HG03442 (cell line): ENCODE results near the gene CAPN2.
"Not testable (repeated sequence)": the region's sequence is repeated elsewhere in the genome, so short reads cannot be mapped to it uniquely, and the experiment has no call there.

Experiments used
- ATAC-seq: cut with Tn5 transposase; IDR thresholded peaks from one replicate; pipeline ENCODE4 v1.9.1; 2021; ENCODE audit warnings: mild to moderate bottlenecking, moderate library complexity; ENCODE audit not compliant: unreplicated experiment

Gene CAPN2

GRCh38 chr1:223784541-223784940, 72.2 kb downstream of the CAPN2 start:
- no peak for ATAC-seq

- ATAC-seq = no peak
Observed at GRCh38 chr1:223785808-223786207, 73.5 kb downstream of the CAPN2 start.

GRCh38 chr1:223788746-223789415, 76.5 kb downstream of the CAPN2 start:
- ATAC-seq = no peak

GRCh38 chr1:223792046-223792445, 79.7 kb downstream of the CAPN2 start:
- no peak for ATAC-seq

- no peak for ATAC-seq
Observed at GRCh38 chr1:223793716-223794115, 81.4 kb downstream of the CAPN2 start.

GRCh38 chr1:223794136-223794880, 82.0 kb downstream of the CAPN2 start:
- no peak for ATAC-seq

- ATAC-seq = no peak
Observed at GRCh38 chr1:223796210-223796609, 83.9 kb downstream of the CAPN2 start.

GRCh38 chr1:223802032-223802431, 89.7 kb downstream of the CAPN2 start:
- no peak for ATAC-seq

- ATAC-seq = no peak
Observed at GRCh38 chr1:223802602-223803001, 90.3 kb downstream of the CAPN2 start.

GRCh38 chr1:223803211-223803610, 90.9 kb downstream of the CAPN2 start:
- no peak for ATAC-seq

GRCh38 chr1:223809905-223810304, 97.6 kb downstream of the CAPN2 start:
- not testable (repeated sequence) for ATAC-seq

- ATAC-seq = no peak
Observed at GRCh38 chr1:223810586-223810985, 98.2 kb downstream of the CAPN2 start.

GRCh38 chr1:223811634-223812101, 99.3 kb downstream of the CAPN2 start:
- no peak for ATAC-seq

GRCh38 chr1:223813645-223814044, 101.3 kb downstream of the CAPN2 start:
- no peak for ATAC-seq

- no peak for ATAC-seq
Observed at GRCh38 chr1:223815020-223815853, 102.9 kb downstream of the CAPN2 start.

- no peak for ATAC-seq
Observed at GRCh38 chr1:223815865-223816264, 103.5 kb downstream of the CAPN2 start.

- not testable (repeated sequence) for ATAC-seq
Observed at GRCh38 chr1:223817265-223817664, 104.9 kb downstream of the CAPN2 start.

GRCh38 chr1:223819730-223820514, 107.6 kb downstream of the CAPN2 start:
- no peak for ATAC-seq

GRCh38 chr1:223820515-223820858, 108.1 kb downstream of the CAPN2 start:
- ATAC-seq = no peak

GRCh38 chr1:223820971-223821370, 108.6 kb downstream of the CAPN2 start:
- ATAC-seq = no peak

GRCh38 chr1:223824287-223824686, 111.9 kb downstream of the CAPN2 start:
- no peak for ATAC-seq
